GM18526 (cell line): Measurements from ENCODE around the gene STARD10.

Source experiments
- POLR2A ChIP-seq: IDR thresholded peaks from 3 replicates; pipeline ENCODE4 v1.6.1; 2011; ENCODE audit not compliant: insufficient read length; ENCODE audit errors: extremely low read depth

Gene STARD10

GRCh38 chr11:72829178-72829577 lies 35.3 kb upstream of the STARD10 start:
- no peak for TF ChIP-seq POLR2A

GRCh38 chr11:72828692-72829101 lies 34.9 kb upstream of the STARD10 start:
- no peak for TF ChIP-seq POLR2A

GRCh38 chr11:72828081-72828567 lies 34.3 kb upstream of the STARD10 start:
- peak; percentile 21 for TF ChIP-seq POLR2A

GRCh38 chr11:72826942-72827480 lies 33.2 kb upstream of the STARD10 start:
- no peak for TF ChIP-seq POLR2A

GRCh38 chr11:72826191-72826941 lies 32.5 kb upstream of the STARD10 start:
- no peak for TF ChIP-seq POLR2A

GRCh38 chr11:72825661-72826060 lies 31.8 kb upstream of the STARD10 start:
- no peak for TF ChIP-seq POLR2A

- TF ChIP-seq POLR2A, result no peak
Measured at GRCh38 chr11:72824811-72825505, 31.1 kb upstream of the STARD10 start.

- TF ChIP-seq POLR2A, result no peak
Measured at GRCh38 chr11:72824020-72824419, 30.2 kb upstream of the STARD10 start.

GRCh38 chr11:72823105-72823804 lies 29.4 kb upstream of the STARD10 start:
- TF ChIP-seq POLR2A, result no peak

- peak; percentile 36 for TF ChIP-seq POLR2A
Measured at GRCh38 chr11:72821920-72822799, 28.3 kb upstream of the STARD10 start.

- no peak for TF ChIP-seq POLR2A
Measured at GRCh38 chr11:72821221-72821919, 27.5 kb upstream of the STARD10 start.

- no peak for TF ChIP-seq POLR2A
Measured at GRCh38 chr11:72820439-72821139, 26.7 kb upstream of the STARD10 start.

GRCh38 chr11:72818971-72819370 lies 25.1 kb upstream of the STARD10 start:
- TF ChIP-seq POLR2A, result no peak

- TF ChIP-seq POLR2A, result no peak
Measured at GRCh38 chr11:72817966-72818365, 24.1 kb upstream of the STARD10 start.
